LNCaP clone FGC (cell line): Measurements from ENCODE around the gene RPTN.

Source experiments
- DNase-seq: peaks from one replicate; pipeline ENCODE4 v3.0.0-alpha.2; 2011; ENCODE audit warnings: low read depth
- H3K4me3 ChIP-seq: 2 replicates; pipeline ENCODE4 v1.5.1; 2011; ENCODE audit warnings: mild to moderate bottlenecking, low read depth, low read length, control low read depth
- CTCF ChIP-seq: IDR thresholded peaks from 2 replicates; pipeline ENCODE4 v1.5.1; 2012; ENCODE audit warnings: mild to moderate bottlenecking; ENCODE audit not compliant: control insufficient read depth, insufficient read depth; ENCODE audit errors: extremely low read depth

Gene RPTN

DNA sequence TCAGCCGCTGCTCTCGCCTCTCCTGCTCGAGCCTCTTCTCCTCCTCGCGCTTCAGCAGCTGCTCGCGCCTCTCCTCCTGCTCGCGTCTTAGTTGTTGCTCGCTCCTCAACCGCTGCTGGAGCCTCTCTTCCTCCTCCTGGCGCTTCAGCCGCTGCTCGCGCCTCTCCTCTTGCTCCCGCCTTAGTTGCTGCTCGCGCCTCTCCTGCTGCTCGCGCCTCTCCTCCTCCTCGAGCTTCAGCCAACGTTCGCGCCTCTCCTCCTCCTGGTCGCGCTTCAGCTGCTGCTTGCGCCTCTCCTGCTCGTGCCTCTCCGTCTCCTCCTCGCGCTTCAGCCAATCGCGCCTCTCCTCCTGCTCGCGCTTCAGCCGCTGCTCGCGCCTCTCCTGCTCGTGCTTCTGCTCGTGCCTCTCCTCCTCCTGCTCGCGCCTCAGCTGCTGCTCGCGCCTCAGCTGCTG is 47.5 kb downstream of the RPTN start:
- DNase-seq = no peak
- TF ChIP-seq CTCF = no peak
- peak overlapping the region; percentile 45 for H3K4me3 ChIP-seq

- H3K4me3 ChIP-seq = peak overlapping the region; percentile 45
- DNase-seq = no peak
- no peak for TF ChIP-seq CTCF
Observed at GRCh38 chr1:152110860-152111514, 48.0 kb downstream of the RPTN start.

DNA sequence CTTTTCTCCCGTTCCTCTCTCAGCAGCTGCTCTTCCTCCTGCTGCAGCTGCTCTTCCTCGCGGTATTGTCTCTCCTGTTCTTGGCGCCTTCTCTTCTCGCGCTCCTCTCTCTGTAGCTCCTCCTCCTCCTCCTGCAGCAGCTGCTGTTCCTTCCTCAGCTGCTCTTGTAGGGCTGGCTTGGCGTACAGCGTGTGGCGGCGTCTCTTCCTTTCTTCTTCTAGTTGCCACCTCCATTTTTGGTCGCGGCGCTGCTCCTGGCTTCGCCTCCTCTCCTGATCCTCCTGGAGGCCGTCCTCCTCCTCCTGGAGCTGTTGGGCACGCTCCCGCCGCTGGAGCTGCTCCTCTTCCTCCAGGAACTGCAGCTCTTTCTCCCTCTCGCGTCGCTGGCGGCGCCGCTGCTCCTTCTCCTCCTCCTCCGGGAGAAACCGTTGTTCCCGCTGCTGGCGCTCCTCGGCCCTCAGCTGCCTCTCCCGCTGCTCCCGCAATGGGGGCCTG is 48.6 kb downstream of the RPTN start:
- TF ChIP-seq CTCF = no peak
- DNase-seq = no peak
- H3K4me3 ChIP-seq = peak overlapping the region; percentile 45

DNA sequence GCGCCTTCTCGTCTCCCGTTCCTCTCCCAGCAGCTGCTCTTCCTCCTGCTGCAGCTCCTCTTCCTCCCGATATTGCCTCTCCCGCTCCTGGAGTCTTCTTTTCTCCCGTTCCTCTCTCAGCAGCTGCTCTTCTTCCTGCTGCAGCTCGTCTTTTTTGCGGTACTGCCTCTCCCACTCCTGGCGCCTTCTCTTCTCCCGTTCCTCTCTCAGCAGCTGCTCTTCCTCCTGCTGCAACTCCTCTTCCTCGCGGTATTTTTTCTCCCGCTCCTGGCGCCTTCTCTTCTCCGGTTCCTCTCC is 49.1 kb downstream of the RPTN start:
- no peak for DNase-seq
- H3K4me3 ChIP-seq = peak overlapping the region; percentile 45
- no peak for TF ChIP-seq CTCF

- TF ChIP-seq CTCF = no peak
- H3K4me3 ChIP-seq = peak overlapping the region; percentile 45
- DNase-seq = no peak
Observed at GRCh38 chr1:152109231-152109997, 49.6 kb downstream of the RPTN start.

DNA sequence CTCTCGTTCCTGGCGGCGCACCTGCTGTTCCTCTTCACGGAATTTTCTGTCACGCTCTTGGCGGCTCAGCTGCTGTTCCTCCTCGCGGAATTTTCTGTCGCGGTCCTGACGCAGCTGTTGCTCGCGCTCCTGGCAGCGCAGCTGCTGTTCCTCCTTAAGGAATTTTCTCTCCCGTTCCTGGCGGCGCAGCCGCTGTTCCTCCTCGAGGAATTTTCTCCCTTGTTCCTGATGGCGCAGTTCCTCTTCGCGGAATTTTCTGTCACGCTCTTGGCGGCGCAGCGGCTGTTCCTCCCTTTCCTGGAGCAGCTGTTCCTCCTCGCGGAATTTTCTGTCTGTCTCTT is 50.2 kb downstream of the RPTN start:
- DNase-seq = no peak
- no peak for TF ChIP-seq CTCF
- peak overlapping the region; percentile 45 for H3K4me3 ChIP-seq
